HG03469 (cell line): ENCODE results near the gene FIBCD1.

Experiments used
- ATAC-seq: cut with Tn5 transposase; IDR thresholded peaks from one replicate; pipeline ENCODE4 v1.9.1; 2021; ENCODE audit warnings: mild to moderate bottlenecking, moderate library complexity, moderate number of reproducible peaks; ENCODE audit not compliant: unreplicated experiment

The FIBCD1 gene

GRCh38 chr9:130862747-130863146 lies 76.3 kb downstream of the FIBCD1 start:
- ATAC-seq = no peak

GRCh38 chr9:130862217-130862616 lies 76.8 kb downstream of the FIBCD1 start:
- ATAC-seq = no peak

- ATAC-seq = no peak
Observed at GRCh38 chr9:130861372-130862180, 77.5 kb downstream of the FIBCD1 start.

DNA sequence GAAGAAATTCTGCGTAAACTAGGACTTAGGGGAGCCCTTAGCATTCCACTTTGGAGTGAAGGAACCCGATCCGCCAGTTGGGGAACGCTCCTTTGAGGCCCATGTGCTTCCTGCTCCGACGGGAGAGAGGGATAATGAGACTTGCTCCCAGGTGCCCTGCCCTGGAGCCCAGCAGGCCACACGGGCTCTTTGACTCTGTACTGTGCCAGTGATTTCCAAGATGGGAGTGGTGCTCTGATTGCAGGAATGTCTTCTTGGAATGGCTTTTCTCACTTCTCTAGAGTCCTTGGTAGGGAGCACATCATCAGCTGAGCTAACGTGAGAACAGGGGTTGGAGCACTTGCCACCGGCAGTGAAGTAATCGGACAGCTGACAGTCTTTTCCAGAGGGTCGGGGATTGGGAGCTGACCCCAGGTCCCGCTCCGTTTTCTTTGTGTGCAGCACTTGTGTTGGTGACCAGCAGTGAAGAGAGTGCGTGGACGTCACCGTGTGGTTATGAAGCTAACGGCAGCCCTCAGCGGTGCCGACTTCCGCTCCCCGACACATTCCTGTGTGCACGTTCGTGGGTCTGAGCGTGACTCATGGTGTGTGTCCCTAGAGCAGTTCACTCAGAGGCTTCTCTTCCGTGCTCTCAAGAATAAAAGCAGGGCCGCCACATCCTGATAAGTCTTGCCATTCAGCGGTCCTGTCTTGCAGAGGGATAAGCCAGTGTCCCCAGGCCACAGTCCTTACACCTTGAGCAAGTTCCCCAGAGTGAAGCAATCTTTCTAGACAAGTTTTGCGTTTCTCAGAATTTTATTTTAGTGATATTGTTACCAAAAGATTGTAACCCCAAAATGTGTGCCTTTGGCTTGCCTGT lies 78.4 kb downstream of the FIBCD1 start:
- ATAC-seq = no peak

- no peak for ATAC-seq
Observed at GRCh38 chr9:130858739-130859705, 80.0 kb downstream of the FIBCD1 start.

DNA sequence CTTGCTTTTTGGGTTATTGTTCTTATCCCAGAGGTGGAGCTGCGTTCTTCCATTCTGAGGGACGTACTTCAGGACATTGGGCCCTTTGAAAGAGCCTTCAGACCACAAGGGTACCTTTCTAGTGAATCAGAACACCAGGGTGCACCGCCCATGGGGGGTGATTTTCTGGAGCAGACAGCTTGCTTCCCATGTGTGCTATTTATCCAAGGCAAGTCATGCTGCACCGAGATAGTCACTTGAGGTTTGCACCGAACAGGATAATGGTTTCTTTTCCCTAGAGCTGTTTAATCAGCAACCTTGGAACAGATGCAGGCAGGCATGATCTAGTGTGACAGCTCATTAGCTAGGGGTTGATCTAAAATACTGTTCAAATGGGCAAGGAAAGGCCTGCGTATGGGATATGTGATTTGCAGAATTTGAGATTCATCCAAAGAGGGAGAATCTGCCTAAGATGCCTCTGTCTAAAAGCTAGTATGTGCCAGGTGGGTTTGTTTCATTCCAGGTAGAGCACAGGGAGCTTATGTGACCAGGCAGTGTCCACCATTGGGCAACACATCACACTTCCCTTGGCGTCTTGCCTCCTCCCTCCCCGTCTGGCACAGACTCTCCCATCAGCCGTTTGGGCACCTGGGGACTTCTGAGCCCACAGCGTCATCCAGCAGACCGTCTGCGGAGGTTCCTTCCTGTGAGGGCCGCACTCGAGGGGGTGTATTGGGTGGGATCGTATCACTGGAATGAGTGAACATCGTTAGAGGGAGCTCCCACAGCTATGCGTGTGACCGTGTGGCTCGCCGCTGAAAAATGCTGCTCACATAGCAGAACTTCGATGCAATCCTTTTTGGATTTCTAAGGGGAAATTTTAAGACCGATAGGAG lies 80.9 kb downstream of the FIBCD1 start:
- ATAC-seq = no peak

DNA sequence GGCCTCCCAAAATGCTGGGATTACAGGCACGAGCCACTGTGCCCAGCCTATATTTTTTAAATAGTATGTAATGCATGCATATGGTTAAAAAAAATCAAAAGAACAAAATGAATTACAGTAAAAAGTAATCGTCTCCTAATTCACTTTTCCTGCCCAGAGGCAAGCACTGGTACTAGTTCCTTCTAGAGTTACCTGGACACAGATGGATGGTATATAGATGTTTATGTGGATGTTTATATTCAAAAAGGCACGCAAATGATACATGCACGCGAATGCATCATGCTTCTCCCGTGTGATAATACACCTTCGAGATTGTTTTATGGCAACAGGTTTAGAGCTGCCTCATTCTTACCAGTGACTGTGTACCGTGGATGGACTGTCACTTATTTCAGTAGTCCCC lies 82.6 kb downstream of the FIBCD1 start:
- no peak for ATAC-seq

DNA sequence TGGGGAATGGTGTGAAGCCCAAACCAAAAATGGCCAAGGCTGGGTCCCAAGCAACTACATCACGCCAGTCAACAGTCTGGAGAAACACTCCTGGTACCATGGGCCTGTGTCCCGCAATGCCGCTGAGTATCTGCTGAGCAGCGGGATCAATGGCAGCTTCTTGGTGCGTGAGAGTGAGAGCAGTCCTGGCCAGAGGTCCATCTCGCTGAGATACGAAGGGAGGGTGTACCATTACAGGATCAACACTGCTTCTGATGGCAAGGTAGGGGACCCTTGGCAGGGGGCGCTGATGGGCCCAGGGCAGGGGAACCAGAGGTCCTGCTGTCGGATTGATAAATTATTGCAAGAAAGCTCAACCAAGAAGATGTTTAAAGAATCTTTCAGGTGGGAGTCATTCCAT lies 84.2 kb downstream of the FIBCD1 start:
- ATAC-seq = no peak

GRCh38 chr9:130854092-130854491 lies 85.0 kb downstream of the FIBCD1 start:
- no peak for ATAC-seq

DNA sequence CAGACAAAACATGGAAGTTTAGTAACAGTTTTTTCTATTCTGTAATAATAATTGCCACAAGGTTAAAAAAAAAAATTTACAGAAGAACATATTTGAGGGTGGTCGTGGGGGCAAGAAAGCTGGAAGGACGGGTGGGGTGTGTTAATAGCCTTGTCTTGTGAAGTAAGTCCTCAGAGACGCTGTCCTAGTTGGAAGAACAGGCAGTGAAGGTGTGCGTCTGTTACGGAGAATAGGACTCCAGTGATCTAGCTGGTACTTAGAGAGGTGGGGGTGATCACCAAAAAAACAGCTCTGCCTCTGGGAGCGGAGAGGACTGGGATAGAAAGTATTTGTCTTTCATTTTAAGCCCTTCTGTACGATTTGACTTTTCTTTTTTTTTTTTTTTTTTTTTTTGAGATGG lies 86.2 kb downstream of the FIBCD1 start:
- ATAC-seq = no peak
